ENCODE data around the gene NAV2.

The NAV2 gene

DNA sequence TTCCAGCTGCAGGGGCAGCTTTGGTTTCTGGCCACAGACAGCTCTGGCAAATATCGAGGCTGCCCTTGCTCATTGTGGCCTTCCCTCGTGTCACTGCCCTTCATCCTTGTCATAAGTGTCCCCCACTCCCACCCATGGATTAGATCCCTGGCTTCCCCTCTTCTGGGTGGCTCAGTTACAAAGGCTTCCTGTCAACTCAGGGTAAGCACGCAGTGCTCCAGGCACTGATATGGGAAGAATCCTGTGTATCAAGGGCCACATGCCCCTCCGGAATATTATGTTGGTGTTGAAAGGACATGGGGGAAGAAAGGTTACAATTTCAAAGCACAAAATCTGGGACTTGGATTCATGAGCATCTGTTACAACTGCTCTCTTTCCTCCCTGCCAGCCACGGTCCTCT is 319.5 kb downstream of the NAV2 start:
- no peak for DNase-seq

DNA sequence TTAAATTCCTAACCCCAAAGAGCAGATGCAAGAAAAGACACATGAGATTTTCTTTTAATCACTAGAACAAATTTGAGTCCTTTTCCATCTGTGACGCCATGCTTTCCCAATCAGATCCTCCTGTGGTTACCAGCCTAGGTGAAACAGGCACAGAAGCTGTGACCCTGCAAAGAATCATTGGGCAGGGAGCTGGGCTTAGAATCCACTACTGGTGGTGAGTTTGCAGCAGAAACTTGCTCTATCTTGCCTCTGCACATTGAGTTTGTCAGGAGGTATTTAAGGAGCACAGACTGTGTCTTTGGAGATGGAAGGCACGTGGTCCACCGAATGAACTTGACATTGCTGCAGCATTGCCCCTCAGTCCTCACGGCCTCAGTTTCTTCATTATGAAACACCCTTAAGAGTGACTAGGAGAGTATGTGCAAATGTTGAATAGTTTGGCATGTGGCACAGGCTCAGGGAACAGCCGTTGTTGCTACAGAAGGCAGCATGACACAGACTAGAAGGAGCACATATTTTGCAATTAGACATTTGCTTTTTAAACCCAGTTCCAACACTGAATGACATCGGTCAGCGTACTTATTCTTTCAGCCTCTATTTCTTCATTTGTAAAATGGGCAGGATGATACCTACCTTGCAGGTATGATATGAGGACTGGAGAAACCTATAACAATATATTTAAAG is 320.1 kb downstream of the NAV2 start:
- DNase-seq: no peak

DNA sequence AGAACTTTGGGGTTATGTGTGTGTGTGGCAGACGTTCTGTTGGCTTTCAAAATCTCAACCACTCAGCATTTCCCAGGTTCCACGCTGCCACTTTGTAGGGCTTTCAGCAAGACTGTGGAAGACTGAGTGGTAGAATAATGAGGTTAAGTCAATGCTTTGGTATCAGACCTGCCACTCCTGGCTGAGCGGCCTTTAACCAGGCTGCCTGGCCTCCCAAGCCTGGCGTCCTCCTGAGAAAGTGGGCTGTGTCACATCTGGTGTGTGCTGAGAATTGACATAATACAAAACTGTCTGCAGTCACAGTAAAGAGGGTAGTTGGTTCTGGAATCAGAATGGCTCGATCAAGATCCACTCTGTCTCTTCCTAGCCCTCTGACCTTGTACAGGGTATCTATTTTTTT is 321.2 kb downstream of the NAV2 start:
- DNase-seq: no peak

DNA sequence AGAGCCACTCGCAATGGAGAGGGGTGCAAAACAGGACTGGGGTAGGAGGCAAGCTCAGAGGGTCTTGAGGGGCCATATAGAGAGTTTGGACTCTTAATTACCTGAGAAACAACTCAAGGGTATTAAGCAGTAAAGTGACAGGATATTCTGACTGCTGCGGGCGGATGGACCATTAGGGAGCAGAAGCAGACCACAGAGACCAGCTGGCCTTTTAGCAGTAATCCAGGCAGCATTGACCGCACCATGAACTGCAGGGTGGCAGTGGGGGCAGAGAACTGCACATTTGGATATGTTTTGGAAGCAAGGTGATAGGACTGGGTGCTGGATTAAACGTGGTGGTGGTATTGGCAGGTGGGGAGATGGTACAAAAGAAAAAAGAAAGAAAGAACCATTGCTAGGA is 322.3 kb downstream of the NAV2 start:
- DNase-seq: no peak

DNA sequence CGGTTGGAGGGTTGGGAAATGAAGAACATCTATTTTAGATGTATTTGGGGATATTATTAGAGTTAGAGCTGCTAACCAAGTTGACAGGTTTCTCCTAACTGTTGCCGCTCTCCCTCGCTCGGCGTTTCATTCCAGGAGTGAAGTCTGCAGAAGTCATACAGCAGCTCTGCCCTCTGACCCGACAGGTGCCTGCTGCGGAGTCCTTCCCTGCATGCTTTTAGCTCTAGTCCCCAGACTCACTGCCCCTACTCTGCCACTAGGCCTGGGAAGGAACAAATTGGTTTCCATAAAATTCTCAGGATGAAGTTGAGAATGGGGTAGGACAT is 322.7 kb downstream of the NAV2 start:
- no peak for DNase-seq

DNA sequence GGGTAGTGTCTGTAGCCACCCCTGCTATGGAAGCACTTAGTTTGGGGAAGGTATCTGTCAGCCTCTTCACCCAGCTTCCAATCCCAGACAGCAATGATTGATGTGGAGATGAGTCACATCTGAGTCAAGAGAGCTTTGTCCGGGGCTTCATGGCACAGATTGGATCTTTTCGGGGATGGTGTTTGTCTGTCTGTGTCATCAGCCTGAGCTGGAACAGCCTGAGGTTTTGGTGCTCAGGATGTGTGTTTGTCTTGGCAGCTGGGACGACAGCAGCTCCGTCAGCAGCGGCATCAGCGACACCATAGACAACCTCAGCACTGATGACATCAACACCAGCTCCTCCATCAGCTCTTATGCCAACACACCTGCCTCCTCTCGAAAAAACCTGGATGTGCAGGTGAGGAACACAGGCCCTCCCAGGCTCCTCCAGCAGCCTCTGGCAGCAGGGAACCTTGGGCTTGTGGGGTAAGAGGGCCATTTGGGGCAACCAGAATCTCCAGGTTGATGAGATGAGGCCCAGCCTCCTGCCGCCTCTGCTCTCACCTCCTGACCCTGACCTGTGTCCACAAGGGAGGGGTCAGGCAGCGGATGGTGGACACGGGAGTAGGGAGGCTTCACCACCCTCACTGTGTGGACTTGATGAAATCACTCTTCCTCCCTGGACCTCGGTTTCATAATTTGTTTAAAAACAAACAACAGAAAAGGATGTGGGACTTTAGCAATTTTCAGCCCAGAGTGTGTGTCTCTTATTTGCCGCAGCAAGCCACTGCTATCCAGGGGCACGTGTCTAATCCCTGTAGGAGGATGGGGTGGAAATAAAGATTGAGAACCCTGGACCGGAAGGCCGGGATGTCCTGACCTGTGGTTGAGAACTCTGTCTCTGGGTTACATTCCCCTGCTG is 323.3 kb downstream of the NAV2 start:
- no peak for DNase-seq

DNA sequence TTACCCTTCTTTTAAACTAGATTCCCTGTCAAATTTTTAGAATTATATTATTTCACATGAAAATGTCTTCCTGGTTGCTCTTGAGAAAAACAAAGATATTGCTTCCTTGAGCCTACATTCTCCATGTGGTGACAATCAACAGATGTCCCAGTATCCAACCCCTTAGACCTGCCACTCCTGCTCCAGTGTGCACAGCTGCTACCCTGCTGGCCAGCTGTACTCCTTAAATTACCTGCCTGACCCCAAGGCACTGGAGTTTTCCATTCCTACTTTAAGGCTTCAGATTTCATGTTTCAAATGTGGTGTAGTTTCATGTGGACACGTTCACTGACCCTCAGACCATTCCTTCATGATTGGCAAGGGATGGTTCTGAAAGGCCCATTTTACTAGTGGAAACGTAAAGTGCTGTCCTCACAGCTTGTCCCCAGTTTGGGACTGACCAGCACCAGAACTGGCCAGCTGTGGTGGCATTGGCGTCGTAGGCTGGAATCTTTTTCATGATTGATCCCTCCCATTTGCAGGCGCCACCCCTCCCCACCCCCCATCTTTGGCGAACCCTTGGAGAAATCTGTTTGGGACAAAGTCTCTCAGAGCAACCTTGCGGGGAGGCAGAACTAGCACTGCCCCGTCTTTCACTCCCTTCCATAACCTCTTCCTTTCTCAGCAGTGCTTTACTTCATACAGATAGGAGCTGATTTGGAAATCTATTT is 324.1 kb downstream of the NAV2 start:
- no peak for DNase-seq

DNA sequence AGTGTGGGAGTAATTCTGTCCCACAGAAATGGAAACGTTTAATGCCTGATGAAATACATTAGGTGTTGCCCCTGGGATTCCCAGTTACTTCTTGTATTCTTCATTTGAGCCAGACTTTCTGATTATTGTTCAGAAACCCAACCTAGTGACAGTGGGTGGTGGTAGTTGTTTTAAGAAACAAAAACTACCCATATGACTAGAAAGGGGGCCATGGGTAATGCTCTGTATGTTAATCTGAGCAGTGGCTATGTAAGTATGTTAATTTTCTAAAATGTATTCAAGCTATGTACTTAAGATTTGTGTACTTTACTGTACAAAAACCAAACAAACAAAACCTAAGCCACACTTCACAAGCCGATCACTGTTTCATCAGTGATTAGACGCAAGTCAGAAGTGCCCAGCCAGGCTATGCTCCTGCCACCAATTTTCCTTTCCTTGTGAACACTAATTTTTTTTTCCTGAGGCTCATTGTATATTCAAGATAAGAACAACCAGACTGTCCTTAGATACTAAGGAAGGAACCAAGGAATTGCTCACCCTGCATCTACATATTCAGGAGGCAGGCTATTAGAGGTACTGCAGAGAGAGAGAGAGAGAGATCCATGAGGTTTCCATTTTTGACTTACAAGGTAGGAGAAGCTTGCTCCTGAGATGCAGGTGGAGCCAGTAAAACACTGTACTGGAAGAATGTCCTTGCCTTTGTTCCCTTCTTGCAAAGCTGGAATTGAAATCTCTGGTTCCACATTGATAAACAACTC is 324.9 kb downstream of the NAV2 start:
- no peak for DNase-seq

DNA sequence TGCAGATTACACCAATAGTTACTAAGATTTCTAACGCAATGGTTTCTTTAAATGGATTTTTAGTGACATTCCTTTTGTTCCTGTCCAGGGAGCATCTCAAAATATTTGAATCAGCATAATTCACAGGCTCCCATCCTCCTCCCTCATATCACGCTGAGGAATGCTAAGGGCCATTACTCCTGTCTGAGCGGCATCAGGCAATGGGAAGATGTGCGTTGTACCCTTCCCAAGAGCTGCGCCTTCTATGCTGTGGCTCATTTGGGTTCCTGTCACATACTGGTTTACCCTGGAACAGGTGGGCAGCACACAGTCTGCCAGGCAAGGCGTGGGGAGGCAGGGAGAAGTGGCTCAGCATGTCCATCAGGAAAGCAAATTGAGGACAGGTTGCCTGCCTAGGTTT is 325.8 kb downstream of the NAV2 start:
- DNase-seq: no peak

DNA sequence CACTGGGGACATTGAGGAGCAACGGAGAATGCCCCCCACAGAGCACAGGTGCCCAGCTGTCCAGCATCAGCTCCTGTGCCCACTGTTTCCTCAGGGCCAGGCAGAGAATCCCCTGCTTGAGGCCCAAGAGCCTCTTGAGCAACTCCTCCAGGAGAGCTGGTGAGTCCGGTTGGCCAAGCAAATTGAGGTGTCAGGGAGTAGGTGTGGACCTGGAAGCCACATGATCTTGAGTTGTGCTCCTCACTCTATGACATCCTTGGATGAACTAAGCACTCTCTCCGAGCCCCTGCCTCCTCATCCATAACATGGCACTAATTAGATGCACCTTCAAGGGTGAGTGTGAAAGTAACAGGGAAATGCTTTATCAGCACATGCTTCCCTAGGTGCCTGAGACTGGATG is 326.3 kb downstream of the NAV2 start:
- no peak for DNase-seq

DNA sequence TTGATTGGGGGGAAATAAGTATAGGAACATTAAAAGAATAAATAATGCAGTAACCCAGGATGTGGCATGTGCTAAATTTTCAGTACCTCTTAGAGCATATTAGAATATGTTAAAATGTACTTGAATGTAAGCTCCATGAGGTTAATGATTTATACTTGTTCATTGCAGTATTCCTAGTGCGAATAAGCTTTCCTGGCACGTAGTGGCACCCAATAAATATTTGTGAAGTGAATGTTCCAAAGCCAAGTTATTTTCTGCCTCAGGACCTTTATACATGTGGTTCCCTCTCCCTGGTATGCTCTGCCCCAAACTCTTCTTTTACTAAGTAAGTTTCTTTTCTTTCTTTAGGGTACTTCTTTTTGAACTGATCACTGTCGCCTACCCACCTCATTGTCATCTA is 328.9 kb downstream of the NAV2 start:
- DNase-seq: no peak

DNA sequence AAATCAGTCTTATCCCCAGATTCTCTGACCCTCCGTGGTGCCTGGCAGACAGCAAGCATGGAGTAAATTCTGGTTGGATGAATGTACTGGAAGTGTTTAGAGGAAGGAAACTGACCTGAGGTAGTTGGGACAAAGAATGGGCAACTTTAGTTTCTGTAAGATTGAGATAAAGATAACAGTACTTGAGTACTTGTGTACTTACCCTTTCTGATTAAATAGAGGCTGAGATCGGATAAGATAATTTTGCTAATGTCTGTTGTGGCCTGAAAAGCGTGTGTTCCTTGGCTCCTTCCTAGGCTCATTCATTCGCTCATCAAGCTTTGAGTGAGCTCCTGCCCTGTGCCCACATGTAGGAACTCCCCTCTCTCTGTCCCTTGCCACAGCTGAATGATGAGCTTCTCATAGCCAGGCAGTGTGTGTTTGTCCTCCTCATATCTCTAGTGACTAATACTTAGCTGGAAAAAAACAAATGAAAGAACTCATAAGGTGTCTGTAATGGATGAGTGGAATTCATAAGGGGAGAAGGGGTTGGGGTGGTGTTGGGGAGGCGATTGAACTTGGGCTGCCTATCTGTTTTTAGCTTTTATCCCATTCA is 329.5 kb downstream of the NAV2 start:
- DNase-seq: no peak

DNA sequence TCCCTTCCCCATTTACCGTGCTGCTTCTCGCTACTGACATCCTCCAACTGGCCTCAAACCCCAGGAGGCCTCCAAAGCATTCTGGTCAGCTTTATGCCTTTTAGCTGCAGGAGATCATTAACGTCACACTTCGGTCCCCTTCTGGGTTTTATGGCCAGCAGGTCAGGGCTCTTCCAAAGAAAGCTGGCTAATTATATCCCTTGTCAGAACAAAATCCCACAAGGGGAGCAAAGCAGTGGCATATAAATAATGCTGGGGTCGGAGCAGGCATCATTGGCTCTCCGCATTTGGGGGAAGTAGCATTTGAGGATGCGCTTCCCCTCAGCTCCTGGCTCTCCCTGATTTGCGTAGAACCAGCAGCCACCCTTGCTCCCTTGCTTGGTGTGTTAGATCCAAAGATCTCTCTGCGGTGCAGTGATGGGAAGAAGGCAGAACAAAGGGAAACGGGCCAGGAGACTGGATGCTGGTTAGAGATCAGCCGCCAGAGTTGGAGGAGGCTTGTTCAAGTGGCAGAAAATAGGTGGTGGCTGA is 330.2 kb downstream of the NAV2 start:
- DNase-seq: no peak

DNA sequence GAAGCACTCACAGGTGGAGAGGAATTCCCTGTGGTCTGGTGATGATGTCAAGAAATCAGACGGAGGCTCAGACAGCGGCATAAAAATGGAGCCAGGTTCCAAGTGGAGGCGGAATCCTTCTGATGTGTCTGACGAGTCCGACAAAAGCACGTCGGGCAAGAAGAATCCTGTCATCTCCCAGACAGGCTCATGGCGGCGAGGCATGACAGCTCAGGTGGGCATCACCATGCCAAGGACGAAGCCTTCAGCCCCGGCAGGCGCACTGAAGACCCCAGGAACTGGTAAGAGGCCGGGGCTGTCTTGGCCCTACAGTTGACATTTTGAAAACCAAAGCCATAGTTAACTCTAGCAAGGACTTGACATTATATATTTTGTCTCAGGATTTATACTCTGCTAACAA is 331.4 kb downstream of the NAV2 start:
- DNase-seq: no peak

DNA sequence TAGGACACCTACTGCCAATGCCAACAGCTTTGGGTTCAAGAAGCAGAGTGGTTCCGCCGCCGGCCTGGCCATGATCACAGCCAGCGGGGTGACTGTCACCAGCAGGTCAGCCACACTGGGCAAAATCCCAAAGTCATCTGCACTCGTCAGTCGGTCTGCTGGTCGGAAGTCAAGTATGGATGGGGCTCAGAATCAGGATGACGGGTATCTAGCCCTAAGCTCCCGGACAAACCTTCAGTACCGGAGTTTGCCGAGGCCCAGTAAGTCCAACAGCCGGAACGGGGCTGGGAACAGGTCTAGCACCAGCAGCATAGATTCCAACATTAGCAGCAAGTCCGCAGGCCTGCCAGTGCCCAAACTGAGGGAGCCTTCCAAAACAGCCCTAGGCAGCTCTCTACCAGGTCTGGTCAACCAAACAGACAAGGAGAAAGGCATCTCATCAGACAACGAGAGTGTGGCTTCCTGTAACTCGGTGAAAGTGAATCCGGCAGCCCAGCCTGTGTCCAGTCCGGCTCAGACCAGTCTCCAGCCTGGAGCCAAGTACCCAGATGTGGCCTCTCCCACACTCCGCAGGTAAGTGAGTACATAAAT is 332.6 kb downstream of the NAV2 start:
- no peak for DNase-seq

DNA sequence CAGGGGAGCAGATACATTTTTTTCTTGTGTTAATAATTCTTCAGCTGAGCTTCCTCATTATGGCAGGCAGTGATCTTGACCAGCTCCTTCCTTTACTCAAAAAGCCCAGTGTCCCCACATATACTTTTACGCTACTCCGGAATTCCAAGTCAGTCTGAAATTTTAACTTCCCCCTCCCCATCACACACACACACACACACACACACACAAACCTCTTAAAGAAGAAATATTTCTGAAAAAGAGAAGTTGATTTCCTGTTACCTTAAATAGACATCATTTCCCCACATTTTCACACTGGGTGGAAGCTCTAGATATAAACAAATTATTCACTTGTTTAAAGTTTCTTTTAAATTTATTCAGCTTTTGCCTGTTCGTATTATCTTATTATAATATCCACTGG is 333.8 kb downstream of the NAV2 start:
- DNase-seq: no peak

DNA sequence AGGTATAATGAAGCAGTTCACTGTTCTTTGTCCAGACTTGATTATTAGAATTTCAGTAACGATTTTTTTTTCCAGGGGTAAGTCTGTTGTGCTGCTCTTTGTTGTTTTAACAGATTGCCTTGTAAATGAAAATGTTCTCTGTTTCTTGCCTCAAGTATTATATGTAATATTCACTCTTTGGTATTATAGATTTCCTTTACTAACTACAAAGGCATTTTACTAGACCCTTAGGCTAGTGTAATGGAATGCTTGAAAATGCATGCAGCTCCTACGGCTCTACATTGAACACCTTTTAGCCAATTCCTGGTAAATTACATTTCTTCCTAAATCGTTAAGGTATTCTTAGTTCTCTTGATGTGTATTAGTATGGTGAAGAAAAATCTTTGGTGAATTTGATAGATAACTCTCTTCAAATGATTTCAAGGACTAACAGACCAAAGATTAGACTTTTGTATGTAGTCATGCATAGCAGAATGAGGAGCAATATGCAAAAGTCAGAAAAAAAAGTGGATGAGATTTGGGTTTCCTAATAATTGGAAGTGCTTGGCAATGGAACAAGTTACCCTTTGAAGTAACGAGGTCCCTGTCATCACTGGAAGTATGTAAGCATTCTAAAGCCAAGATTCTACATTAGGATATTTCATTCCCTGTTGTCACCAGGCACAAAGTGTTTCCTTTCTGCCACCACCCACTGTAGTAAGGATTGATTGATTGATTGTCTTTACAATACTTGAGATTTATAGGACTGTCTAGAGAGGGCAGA is 334.6 kb downstream of the NAV2 start:
- DNase-seq: no peak

DNA sequence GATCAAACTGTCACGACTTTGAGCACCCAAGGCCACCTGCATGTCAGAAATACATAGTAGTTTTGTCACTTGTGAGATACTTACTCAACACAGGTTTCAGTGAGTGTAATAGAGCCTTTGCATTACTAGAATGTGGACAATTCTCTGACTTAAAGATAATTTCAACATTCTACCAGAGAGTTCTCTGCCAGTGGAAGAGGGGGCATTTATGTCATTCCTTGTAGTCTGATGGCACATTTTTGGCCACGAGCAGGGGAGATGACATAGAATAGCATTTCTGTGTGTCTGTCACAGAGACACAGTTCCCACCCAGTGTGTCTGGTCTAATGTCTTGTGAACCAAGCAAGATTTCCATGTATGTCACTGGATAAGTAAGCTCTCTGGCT is 335.1 kb downstream of the NAV2 start:
- no peak for DNase-seq

DNA sequence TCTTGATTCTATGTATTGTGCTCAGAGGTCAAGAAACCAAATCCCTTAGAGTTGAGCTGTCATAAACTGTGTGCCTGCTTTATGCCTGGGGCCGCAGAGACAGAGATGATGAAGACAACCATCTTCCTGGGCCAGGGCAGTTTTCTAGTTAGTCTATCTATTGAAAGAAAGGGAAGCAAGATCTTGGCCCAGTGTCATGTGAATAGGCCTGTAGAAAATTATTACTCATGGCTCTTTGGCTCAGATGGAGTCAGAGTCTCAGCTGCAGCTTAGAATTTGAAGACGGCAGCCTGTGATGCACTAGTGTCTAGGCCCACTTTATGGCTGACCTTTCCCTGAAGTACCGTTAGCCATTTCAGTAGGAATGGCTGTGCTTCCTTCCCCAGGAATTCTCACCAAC is 335.6 kb downstream of the NAV2 start:
- no peak for DNase-seq

DNA sequence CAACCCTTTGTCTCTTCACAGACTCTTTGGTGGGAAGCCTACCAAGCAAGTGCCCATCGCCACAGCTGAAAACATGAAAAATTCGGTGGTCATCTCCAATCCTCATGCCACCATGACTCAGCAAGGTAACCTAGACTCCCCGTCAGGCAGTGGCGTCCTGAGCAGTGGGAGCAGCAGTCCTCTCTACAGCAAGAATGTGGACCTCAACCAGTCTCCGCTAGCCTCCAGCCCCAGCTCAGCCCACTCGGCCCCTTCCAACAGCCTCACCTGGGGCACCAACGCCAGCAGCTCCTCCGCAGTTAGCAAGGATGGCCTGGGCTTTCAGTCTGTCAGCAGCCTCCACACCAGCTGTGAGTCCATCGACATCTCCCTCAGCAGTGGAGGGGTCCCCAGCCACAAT is 336.1 kb downstream of the NAV2 start:
- DNase-seq: no peak

DNA sequence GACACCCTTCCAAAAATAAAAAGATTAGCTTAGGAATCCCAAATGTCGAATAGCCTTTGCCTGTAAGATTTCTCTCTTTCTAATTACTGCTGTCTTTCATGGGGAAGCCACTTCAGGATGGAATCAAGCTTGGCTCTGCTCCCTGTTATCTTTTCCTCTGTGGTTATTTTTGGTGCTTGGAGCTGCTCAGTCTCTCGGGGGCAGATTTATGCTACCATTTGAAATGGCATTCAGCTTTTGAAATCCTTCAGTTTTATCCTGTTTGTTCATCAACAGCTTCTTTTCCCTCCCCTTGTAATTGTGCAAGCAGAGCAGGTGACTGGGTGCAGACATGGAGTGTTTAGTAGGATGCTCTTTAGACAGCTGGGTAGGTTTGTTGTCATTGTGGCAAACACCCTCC is 336.6 kb downstream of the NAV2 start:
- DNase-seq: no peak

DNA sequence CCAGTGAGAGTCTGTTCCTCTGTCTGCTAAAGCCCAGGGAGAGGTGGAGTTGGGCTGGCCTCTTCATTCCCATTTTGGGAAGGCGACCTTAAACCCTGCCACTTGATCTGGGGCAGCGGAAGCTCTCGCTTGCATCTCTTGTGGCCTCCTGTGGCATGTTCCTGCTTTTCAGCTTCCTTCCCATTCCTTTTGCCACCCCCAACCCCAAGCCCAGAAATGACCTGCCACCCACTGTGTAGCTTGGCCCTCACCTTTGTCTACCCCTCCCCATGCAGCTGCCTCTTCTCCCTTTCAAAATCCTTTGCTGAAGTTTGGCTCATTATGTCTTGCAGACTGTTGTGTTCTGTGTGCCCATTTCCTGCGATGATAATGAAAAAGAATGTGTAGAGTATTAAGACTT is 337.4 kb downstream of the NAV2 start:
- DNase-seq: no peak

Data from stimulated activated CD4-positive, alpha-beta T cell treated with anti-CD3 and anti-CD28 coated beads, Interleukin-12 subunit alpha, Interleukin-12 subunit beta, amount 100 ng/mL, for 4 hours (primary cell).